Effector memory CD4-positive, alpha-beta T cell (primary cell): ENCODE measurements around the gene TEX13A.

Experiments used
- DNase-seq, 3 donors: peaks; one replicate each; pipeline ENCODE4 v3.0.0-alpha.2; 2020
- H3K27ac ChIP-seq: 2 replicates; pipeline ENCODE4 v1.7.0; 2013; ENCODE audit warnings: mild to moderate bottlenecking, low read length, moderate library complexity; ENCODE audit not compliant: insufficient read depth, poor library complexity, severe bottlenecking
- H3K27me3 ChIP-seq: replicated peaks from 2 replicates; pipeline ENCODE4 v1.7.0; 2013; ENCODE audit warnings: mild to moderate bottlenecking, low read length; ENCODE audit not compliant: insufficient read depth, control insufficient read depth, poor library complexity, severe bottlenecking
- H3K36me3 ChIP-seq: 2 replicates; pipeline ENCODE4 v1.7.0; 2013; ENCODE audit warnings: mild to moderate bottlenecking, low read length, moderate library complexity; ENCODE audit not compliant: control insufficient read depth, insufficient read depth
- H3K4me1 ChIP-seq: 2 replicates; pipeline ENCODE4 v1.7.0; 2013; ENCODE audit warnings: low read length, mild to moderate bottlenecking; ENCODE audit not compliant: control insufficient read depth, insufficient read depth, poor library complexity, severe bottlenecking
- H3K4me3 ChIP-seq: 2 replicates; pipeline ENCODE4 v1.7.0; 2013; ENCODE audit warnings: low read length, low read depth, mild to moderate bottlenecking; ENCODE audit not compliant: insufficient read depth, poor library complexity, severe bottlenecking
- H3K9me3 ChIP-seq: 2 replicates; pipeline ENCODE4 v1.7.0; 2013; ENCODE audit warnings: mild to moderate bottlenecking, low read length, moderate library complexity; ENCODE audit not compliant: control insufficient read depth

TEX13A gene

GRCh38 chrX:105189093-105189492, 31.4 kb downstream of the TEX13A start:
- Histone ChIP-seq H3K27me3 (no peaks in the 10 kb centered on the region), H3K9me3 (no peaks in the 10 kb centered on the region)

GRCh38 chrX:105179644-105180043, 40.9 kb downstream of the TEX13A start:
- Histone ChIP-seq H3K27me3 (no peaks in the 10 kb centered on the region), H3K27ac (no peak overlapping the region), H3K36me3 (no peaks in the 10 kb centered on the region), H3K4me3 (no peak overlapping the region), H3K9me3 (no peaks in the 10 kb centered on the region), H3K4me1 (no peaks in the 10 kb centered on the region)
- DNase-seq: no peak

More at GRCh38 chrX:105189093-105189492, 31.4 kb downstream of the TEX13A start:
- no peak overlapping the region for H3K27ac ChIP-seq
- no peaks in the 10 kb centered on the region for H3K4me1 ChIP-seq
- DNase-seq: no peak
- no peak overlapping the region for H3K4me3 ChIP-seq
- H3K36me3 ChIP-seq: no peaks in the 10 kb centered on the region

- DNase-seq: no peak
- Histone ChIP-seq H3K4me1 (no peaks in the 10 kb centered on the region), H3K9me3 (no peaks in the 10 kb centered on the region), H3K27ac (no peak overlapping the region), H3K27me3 (no peaks in the 10 kb centered on the region), H3K4me3 (no peak overlapping the region), H3K36me3 (no peaks in the 10 kb centered on the region)
Observed at GRCh38 chrX:105173071-105173470, 47.4 kb downstream of the TEX13A start.
